Measurements from ENCODE around the gene HPCAL4. TPM values are rescaled to one million over a fixed set of nuclear protein-coding genes. Genes with fewer than 3 reads are reported as not detected.

HPCAL4 gene
- polyA plus RNA-seq, 2 of the 4 experiments (the other 2 are of a cell fraction), result 0.09 to 0.14 TPM

DNA sequence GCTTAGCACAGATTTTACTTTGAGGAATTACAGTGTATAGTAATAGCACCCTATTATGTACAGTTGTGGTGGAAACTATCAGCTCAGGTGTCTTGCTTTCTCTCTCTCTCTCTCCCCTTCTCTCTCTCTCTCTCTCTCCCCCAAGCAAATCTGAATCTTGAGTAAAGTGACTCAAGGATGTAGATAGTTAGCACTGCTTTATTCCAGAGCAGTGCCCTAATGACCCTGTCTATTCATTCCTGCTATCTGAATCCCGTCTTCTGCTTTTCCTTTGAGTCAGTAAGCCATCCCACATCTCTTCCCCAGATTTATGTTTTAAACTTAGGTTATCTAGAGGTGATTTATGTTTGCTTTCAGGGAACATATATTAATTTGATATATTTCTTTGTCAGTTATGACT lies 5.2 kb upstream of the HPCAL4 start:
- Histone ChIP-seq H3K27ac (no peak overlapping the region), H3K4me2 (no peak overlapping the region), H3K9me3 (no peaks in the 10 kb centered on the region), H3K4me3 (no peak overlapping the region), H3K4me1 (peaks cover 6% of the 10 kb centered on the region; the same call in 2 of the 3 replicates)
- FAIRE-seq (no peak), ATAC-seq (no peak), DNase-seq (ENCODE audit: low read depth in 1 of 2, low spot score in 1 of 2) (no peak)
- CTCF ChIA-PET, result interaction anchor here (1.3 to 2.1 kb wide), 2 partner anchors 13 to 90 kb away, joined by 3 to 6 read pairs; no protein-coding TSS in a partner anchor
- WGBS (ENCODE audit: missing lambda C conversion rate), result 21% methylated on average over 1 of the region's 1 CpG
- POLR2A ChIA-PET, result no interaction called here
- TF ChIP-seq SMC3 (IDR thresholded peaks at IDR 0.05) (no peak), TFCP2L1 (CRISPR knock-in tag; IDR thresholded peaks at IDR 0.05) (no peak), FOXS1 (CRISPR knock-in tag; IDR thresholded peaks at IDR 0.05) (no peak), EP300 (IDR thresholded peaks at IDR 0.05) (no peak), MAX (IDR thresholded peaks at IDR 0.05) (no peak), BHLHE40 (IDR thresholded peaks at IDR 0.05; ENCODE audit: low read depth, low read length) (no peak), PHF8 (IDR thresholded peaks at IDR 0.05; ENCODE audit: borderline replicate concordance, low read depth) (no peak), FOSB (CRISPR knock-in tag; IDR thresholded peaks at IDR 0.05) (no peak), EHMT2 (IDR thresholded peaks at IDR 0.05; ENCODE audit: low read depth) (no peak), JUNB (IDR thresholded peaks at IDR 0.05) (no peak), KDM5A (IDR thresholded peaks at IDR 0.05) (no peak), REST (IDR thresholded peaks at IDR 0.05) (no peak), CHD4 (IDR thresholded peaks at IDR 0.05; ENCODE audit: borderline replicate concordance) (no peak), MYC (IDR thresholded peaks at IDR 0.05; ENCODE audit: borderline replicate concordance, low read length) (no peak), ZFP36 (IDR thresholded peaks at IDR 0.05; ENCODE audit: borderline replicate concordance, partially characterized antibody) (no peak), CEBPB (IDR thresholded peaks at IDR 0.05) (no peak), HOXB5 (CRISPR knock-in tag; IDR thresholded peaks at IDR 0.05) (no peak)
- TF ChIP-seq, protein P1, sequence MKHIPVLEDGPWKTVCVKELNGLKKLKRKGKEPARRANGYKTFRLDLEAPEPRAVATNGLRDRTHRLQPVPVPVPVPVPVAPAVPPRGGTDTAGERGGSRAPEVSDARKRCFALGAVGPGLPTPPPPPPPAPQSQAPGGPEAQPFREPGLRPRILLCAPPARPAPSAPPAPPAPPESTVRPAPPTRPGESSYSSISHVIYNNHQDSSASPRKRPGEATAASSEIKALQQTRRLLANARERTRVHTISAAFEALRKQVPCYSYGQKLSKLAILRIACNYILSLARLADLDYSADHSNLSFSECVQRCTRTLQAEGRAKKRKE (CRISPR knock-in tag; IDR thresholded peaks at IDR 0.05; ENCODE audit: low read depth), result no peak

DNA sequence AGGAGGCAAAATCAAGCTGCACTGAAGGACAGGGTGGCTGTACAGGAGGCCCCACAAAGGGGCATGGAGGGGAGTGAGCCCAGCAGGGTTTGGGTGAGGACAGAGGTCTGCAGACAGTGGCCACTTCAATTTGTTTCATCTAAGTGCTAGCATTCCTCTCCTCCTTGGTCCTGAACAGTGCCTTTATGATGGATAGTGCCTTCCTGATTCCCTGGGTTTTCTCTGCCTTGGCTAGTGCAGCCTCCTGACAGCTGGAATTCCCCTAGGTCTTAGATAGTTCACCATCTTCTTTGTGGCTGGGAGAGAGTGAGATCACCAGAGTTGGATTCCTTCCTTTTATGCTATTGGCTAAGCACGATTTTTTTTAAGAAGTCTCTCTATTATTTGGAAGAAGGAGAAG lies 3.8 kb upstream of the HPCAL4 start:
- H3K4me1 ChIP-seq, result peaks cover 8% of the 10 kb centered on the region; the same call in 2 of the 3 replicates
- no peak overlapping the region for H3K27ac ChIP-seq
- CTCF ChIA-PET, result interaction anchor here (0.8 to 1.1 kb wide), 2 partner anchors 14 to 105 kb away, joined by 4 read pairs; no protein-coding TSS in a partner anchor
- TF ChIP-seq TFCP2L1 (CRISPR knock-in tag; IDR thresholded peaks at IDR 0.05), result no peak
- TF ChIP-seq, protein P1 (CRISPR knock-in tag; IDR thresholded peaks at IDR 0.05; ENCODE audit: low read depth), result no peak
- TF ChIP-seq, protein P2, sequence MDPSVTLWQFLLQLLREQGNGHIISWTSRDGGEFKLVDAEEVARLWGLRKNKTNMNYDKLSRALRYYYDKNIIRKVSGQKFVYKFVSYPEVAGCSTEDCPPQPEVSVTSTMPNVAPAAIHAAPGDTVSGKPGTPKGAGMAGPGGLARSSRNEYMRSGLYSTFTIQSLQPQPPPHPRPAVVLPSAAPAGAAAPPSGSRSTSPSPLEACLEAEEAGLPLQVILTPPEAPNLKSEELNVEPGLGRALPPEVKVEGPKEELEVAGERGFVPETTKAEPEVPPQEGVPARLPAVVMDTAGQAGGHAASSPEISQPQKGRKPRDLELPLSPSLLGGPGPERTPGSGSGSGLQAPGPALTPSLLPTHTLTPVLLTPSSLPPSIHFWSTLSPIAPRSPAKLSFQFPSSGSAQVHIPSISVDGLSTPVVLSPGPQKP (IDR thresholded peaks at IDR 0.05; ENCODE audit: low read depth, low read length), result no peak
- no peak for TF ChIP-seq MAX (IDR thresholded peaks at IDR 0.05)
- no peak overlapping the region for H3K4me2 ChIP-seq
- no peaks in the 10 kb centered on the region for H3K9me3 ChIP-seq
- no peak for FAIRE-seq
- WGBS (ENCODE audit: missing lambda C conversion rate), result 0% methylated on average over 1 of the region's 1 CpG
- no peak for DNase-seq (ENCODE audit: low read depth in 1 of 2, low spot score in 1 of 2)
- ATAC-seq, result no peak
- H3K4me3 ChIP-seq, result no peak overlapping the region
- POLR2A ChIA-PET, result no interaction called here
